ENCODE measurements around the gene ACO1.

DNA sequence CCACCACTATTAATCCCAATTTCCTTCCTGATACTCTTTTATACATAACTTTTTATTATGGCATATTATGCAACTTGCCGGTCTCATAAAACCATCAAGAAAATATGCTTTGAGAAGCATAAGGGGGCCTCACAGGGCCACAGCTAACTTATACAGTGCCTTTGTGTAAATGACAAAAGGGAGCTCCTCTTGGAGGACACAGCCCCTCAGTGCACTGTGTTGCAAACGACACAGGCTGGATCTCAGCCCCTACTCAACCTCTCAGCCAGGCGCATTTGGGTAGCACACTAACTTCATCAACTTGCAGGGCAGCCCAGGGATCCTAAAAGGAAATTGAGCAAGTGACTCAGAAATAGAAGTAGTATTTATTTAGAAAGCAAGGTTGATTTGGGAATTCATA, 106.2 kb downstream of the ACO1 start:
- TF ChIP-seq, protein P1, sequence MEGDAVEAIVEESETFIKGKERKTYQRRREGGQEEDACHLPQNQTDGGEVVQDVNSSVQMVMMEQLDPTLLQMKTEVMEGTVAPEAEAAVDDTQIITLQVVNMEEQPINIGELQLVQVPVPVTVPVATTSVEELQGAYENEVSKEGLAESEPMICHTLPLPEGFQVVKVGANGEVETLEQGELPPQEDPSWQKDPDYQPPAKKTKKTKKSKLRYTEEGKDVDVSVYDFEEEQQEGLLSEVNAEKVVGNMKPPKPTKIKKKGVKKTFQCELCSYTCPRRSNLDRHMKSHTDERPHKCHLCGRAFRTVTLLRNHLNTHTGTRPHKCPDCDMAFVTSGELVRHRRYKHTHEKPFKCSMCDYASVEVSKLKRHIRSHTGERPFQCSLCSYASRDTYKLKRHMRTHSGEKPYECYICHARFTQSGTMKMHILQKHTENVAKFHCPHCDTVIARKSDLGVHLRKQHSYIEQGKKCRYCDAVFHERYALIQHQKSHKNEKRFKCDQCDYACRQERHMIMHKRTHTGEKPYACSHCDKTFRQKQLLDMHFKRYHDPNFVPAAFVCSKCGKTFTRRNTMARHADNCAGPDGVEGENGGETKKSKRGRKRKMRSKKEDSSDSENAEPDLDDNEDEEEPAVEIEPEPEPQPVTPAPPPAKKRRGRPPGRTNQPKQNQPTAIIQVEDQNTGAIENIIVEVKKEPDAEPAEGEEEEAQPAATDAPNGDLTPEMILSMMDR (IDR thresholded peaks at IDR 0.05): no peak
- TF ChIP-seq POLR2A (IDR thresholded peaks at IDR 0.05): no peak
